GM12878 (cell line): ENCODE measurements around the gene GZMA. TPM values are rescaled to one million over a fixed set of nuclear protein-coding genes. Genes with fewer than 3 reads are reported as not detected.

Experiments
- ATAC-seq: fragments of 200-7000 bp; cut with Tn5 transposase; 3 replicates; pipeline ENCODE4 v1.9.1; 2020; ENCODE audit warnings: mild to moderate bottlenecking, moderate library complexity
- BruUV-seq: library from RNA; stranded (reverse); fragments of 400-500 nt; replicated peaks from 2 replicates; lab custom pipeline; 2021; lab: Mats Ljungman, UMichigan
- CTCF ChIA-PET: fragments of 300-600 bp; sonication (Branson Sonifier 250); formaldehyde crosslinking; extraction: SDS; loops from one replicate; lab custom pipeline; 2021; ENCODE audit warnings: inconsistent platforms; lab: Yijun Ruan, JAX
- POLR2A ChIA-PET: fragments of 350-600 bp; formaldehyde crosslinking; extraction: SDS; loops from one replicate; lab custom pipeline; 2021; ENCODE audit warnings: inconsistent platforms; lab: Charles Lee
- RAD21 ChIA-PET: fragments of 300-600 bp; sonication (Branson Sonifier 250); formaldehyde crosslinking; loops from one replicate; lab custom pipeline; 2023; ENCODE audit warnings: antibody characterized with exemption; ENCODE audit not compliant: unreplicated experiment; lab: Charles Lee
- SMC1A ChIA-PET: fragments of 300-600 bp; sonication (Branson Sonifier 250); formaldehyde crosslinking; loops from one replicate; lab custom pipeline; 2023; ENCODE audit not compliant: unreplicated experiment, uncharacterized antibody; lab: Charles Lee
- DNase-seq: peaks from one replicate; pipeline ENCODE4 v3.0.0-alpha.2; 2011; ENCODE audit warnings: low read depth, low spot score
- FAIRE-seq: peaks from 3 replicates; lab custom pipeline; 2011; peaks lifted over from hg19 to GRCh38; lab: Jason Lieb, UNC
- H2AFZ ChIP-seq: 2 replicates; pipeline ENCODE4 v1.6.0; 2011; ENCODE audit warnings: low read depth, low read length, control low read depth; ENCODE audit not compliant: control insufficient read depth
- H3K27ac ChIP-seq: 2 replicates; pipeline ENCODE4 v1.5.1; 2011; ENCODE audit warnings: control low read depth; ENCODE audit not compliant: control insufficient read depth, insufficient read depth
- H3K27me3 ChIP-seq, 2 experiments: replicated peaks in 1 of 2; 2 replicates each; pipeline versions ENCODE4 v1.6.0 to v1.6.1; 2011; ENCODE audit warnings: low read length in 1 of 2; ENCODE audit not compliant: control insufficient read depth in 2 of 2, insufficient read depth in 2 of 2
- H3K36me3 ChIP-seq, 2 experiments: 2 replicates each; pipeline ENCODE4 v1.5.1; 2011; ENCODE audit warnings: low read length in 1 of 2; ENCODE audit not compliant: control insufficient read depth in 2 of 2, insufficient read depth in 2 of 2
- H3K4me1 ChIP-seq: 2 replicates; pipeline ENCODE4 v1.6.1; 2011; ENCODE audit warnings: mild to moderate bottlenecking, low read length, moderate library complexity, mixed read lengths; ENCODE audit not compliant: control insufficient read depth, insufficient read depth
- H3K4me2 ChIP-seq: 2 replicates; pipeline ENCODE4 v1.6.0; 2011; ENCODE audit warnings: control low read depth; ENCODE audit not compliant: control insufficient read depth, insufficient read depth
- H3K4me3 ChIP-seq: fragments of 200-600 bp; sonication (generic); 2 replicates; pipeline ENCODE4 v1.5.1; 2016
- H3K79me2 ChIP-seq: 2 replicates; pipeline ENCODE4 v1.6.0; 2011; ENCODE audit warnings: low read length; ENCODE audit not compliant: control insufficient read depth, insufficient read depth
- H3K9ac ChIP-seq: 2 replicates; pipeline ENCODE4 v1.8.0; 2011; ENCODE audit warnings: low read length, control low read depth, mixed read lengths; ENCODE audit not compliant: control insufficient read depth, insufficient read depth
- H3K9me3 ChIP-seq: replicated peaks from 3 replicates; pipeline ENCODE4 v1.5.1; 2011; ENCODE audit warnings: mild to moderate bottlenecking, low read length; ENCODE audit not compliant: control insufficient read depth, insufficient read depth
- H4K20me1 ChIP-seq: 2 replicates; pipeline ENCODE4 v1.6.0; 2011; ENCODE audit not compliant: control insufficient read depth, insufficient read depth
- BCL11A ChIP-seq: IDR thresholded peaks from 2 replicates; pipeline ENCODE4 v1.6.1; 2011; ENCODE audit warnings: low read depth, low read length
- CHD4 ChIP-seq: fragments of 200-600 bp; sonication (generic); IDR thresholded peaks from 2 replicates; pipeline ENCODE4 v1.6.1; 2016; ENCODE audit warnings: mild to moderate bottlenecking
- CREB1 ChIP-seq: IDR thresholded peaks from 2 replicates; pipeline ENCODE4 v1.6.1; 2012; ENCODE audit warnings: low read depth, mild to moderate bottlenecking, inconsistent platforms
- EGR1 ChIP-seq, 2 experiments: IDR thresholded peaks; 1 replicate in 1 of 2; 2 replicates in 1 of 2; pipeline ENCODE4 v1.6.1; 2011 to 2012; ENCODE audit warnings: low read depth in 2 of 2, low read length in 2 of 2, borderline replicate concordance in 1 of 2, mild to moderate bottlenecking in 1 of 2, moderate library complexity in 1 of 2
- FOS ChIP-seq: IDR thresholded peaks from 3 replicates; pipeline ENCODE4 v1.6.1; 2011; ENCODE audit warnings: borderline replicate concordance; ENCODE audit not compliant: insufficient read length; ENCODE audit errors: extremely low read depth
- GATAD2B ChIP-seq: fragments of 450-650 bp; conservative IDR thresholded peaks from 2 replicates; pipeline ENCODE4 v1.6.1; 2017; ENCODE audit warnings: low read depth, mild to moderate bottlenecking, moderate library complexity
- KAT2A ChIP-seq: conservative IDR thresholded peaks from 2 replicates; pipeline ENCODE4 v1.6.1; 2011; ENCODE audit warnings: low read depth, low read length; ENCODE audit not compliant: control insufficient read depth
- KDM1A ChIP-seq: fragments of 200-600 bp; sonication (generic); IDR thresholded peaks from 2 replicates; pipeline ENCODE4 v1.6.1; 2016; ENCODE audit warnings: borderline replicate concordance
- LARP7 ChIP-seq: fragments of 450-650 bp; IDR thresholded peaks from 2 replicates; pipeline ENCODE4 v1.6.1; 2017; ENCODE audit warnings: mild to moderate bottlenecking
- NFYA ChIP-seq: IDR thresholded peaks from 2 replicates; pipeline ENCODE4 v1.6.1; 2011; ENCODE audit warnings: low read depth, mild to moderate bottlenecking, low read length, improper control_type of control experiment, borderline replicate concordance
- POLR2AphosphoS2 ChIP-seq: IDR thresholded peaks from 2 replicates; pipeline ENCODE4 v1.6.1; 2011; ENCODE audit warnings: low read depth, mild to moderate bottlenecking, low read length, improper control_type of control experiment, moderate library complexity
- RFX5 ChIP-seq: IDR thresholded peaks from 2 replicates; pipeline ENCODE4 v1.6.1; 2011; ENCODE audit warnings: low read depth, low read length, improper control_type of control experiment
- RUNX3 ChIP-seq: IDR thresholded peaks from 2 replicates; pipeline ENCODE4 v1.6.1; 2012; ENCODE audit warnings: low read length, inconsistent platforms
- SPI1 ChIP-seq: IDR thresholded peaks from 2 replicates; pipeline ENCODE4 v1.6.1; 2011; ENCODE audit warnings: low read depth, mild to moderate bottlenecking, low read length, moderate library complexity, borderline replicate concordance; ENCODE audit not compliant: insufficient read depth
- SREBF2 ChIP-seq: IDR thresholded peaks from 2 replicates; pipeline ENCODE4 v1.6.1; 2012; ENCODE audit warnings: mild to moderate bottlenecking, low read length
- ZNF217 ChIP-seq: fragments of 450-650 bp; IDR thresholded peaks from 2 replicates; pipeline ENCODE4 v1.6.1; 2017; ENCODE audit warnings: antibody characterized with exemption, mild to moderate bottlenecking
- ZNF24 ChIP-seq: fragments of 450-650 bp; IDR thresholded peaks from 2 replicates; pipeline ENCODE4 v1.6.1; 2017; ENCODE audit warnings: antibody characterized with exemption, mild to moderate bottlenecking
- WGBS: methylation state at CpG from one replicate; pipeline ENCODE4 v1.1.6; 2016; ENCODE audit warnings: low lambda C conversion rate; ENCODE audit not compliant: insufficient replicate concordance, insufficient coverage; ENCODE audit errors: missing lambda C conversion rate; 5-methylcytosine and 5-hydroxymethylcytosine counted together
- in situ Hi-C: fragments of 300-500 bp; cut with MboI; formaldehyde crosslinking; loops from 9 replicates; pipeline ENCODE4 v1.14.3; 2018; ENCODE audit warnings: mixed read lengths
- intact Hi-C: fragments of 100-400 bp; cut with micrococcal nuclease; formaldehyde crosslinking; loops from one replicate; pipeline ENCODE4 v1.14.2; 2022; ENCODE audit not compliant: unreplicated experiment
- polyA plus RNA-seq, 11 experiments: library from polyadenylated mRNA; depleted of rRNA in 4 of 11; unstranded in 6 of 11; stranded (reverse) in 5 of 11; fragments of >200 nt; fragmentation: Nextera tagmentation in 4 of 11; fragmentation: Illumina TruSeq in 1 of 11; extraction: Ambion mirVana in 4 of 11; extraction: Trizol in 1 of 11; gene quantifications; 1 replicate in 1 of 11; 2 replicates in 10 of 11; pipeline versions ENCODE4 v1.2.1 to v1.2.3, GENCODE V29; 2011 to 2016; ENCODE audit warnings: inconsistent platforms in 2 of 11, missing spikeins in 2 of 11, low read depth in 1 of 11
- total RNA-seq, 4 experiments: library from RNA; depleted of rRNA in 3 of 4; stranded (reverse); fragments of >200 nt in 3 of 4; fragmentation: Illumina TruSeq in 1 of 4; extraction: Trizol in 1 of 4; gene quantifications; 2 replicates each; pipeline versions ENCODE4 v1.2.1 to v1.2.3, GENCODE V29; 2013 to 2021
- TF ChIP-seq, protein P1 (sequence below): fragments of 450-650 bp; IDR thresholded peaks from 2 replicates; pipeline ENCODE4 v1.6.1; 2016; ENCODE audit warnings: mild to moderate bottlenecking

The GZMA gene
- total and polyA plus RNA-seq, 10 of the 15 experiments (the other 5 are each of a cell fraction or from before 2014, with no cell fraction given) = 0.18 TPM; not detected in 9

DNA sequence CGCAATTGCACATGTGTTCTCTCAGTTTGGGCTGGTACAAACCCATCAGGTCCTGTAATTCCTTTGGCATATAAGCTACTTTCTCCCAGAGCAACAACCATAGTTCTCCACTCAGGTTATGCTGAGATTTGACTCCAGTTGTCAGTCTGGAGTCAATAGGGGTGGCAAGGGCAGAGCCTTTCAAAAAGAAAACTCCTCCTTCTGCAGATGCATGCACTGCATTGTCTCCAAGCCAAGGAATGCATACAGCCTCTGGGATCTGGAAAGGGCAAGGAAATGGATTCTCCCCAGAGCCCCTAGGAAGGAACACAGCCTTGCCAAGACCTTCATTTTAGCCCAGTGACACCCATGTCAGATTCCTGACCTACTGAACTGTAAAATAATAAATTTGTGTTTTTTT is 31.0 kb upstream of the GZMA start:
- Histone ChIP-seq H3K4me3 (no peak overlapping the region), H4K20me1 (no peaks in the 10 kb centered on the region), H2AFZ (no peak overlapping the region), H3K9ac (no peak overlapping the region), H3K4me1 (no peaks in the 10 kb centered on the region), H3K27ac (no peak overlapping the region), H3K9me3 (no peaks in the 10 kb centered on the region), H3K36me3 (no peaks in the 10 kb centered on the region), H3K79me2 (no peaks in the 10 kb centered on the region), H3K4me2 (no peak overlapping the region), H3K27me3 (no peaks in the 10 kb centered on the region)
- ChIA-PET SMC1A (no interaction called here), CTCF (interaction anchor here (0.5 kb wide), 1 partner anchor 127 kb away, joined by 3 read pairs; no protein-coding TSS in a partner anchor), POLR2A (no interaction called here), RAD21 (no interaction called here)
- in situ Hi-C loops = no loop called here
- FAIRE-seq (no peak), ATAC-seq (no peak), DNase-seq (no peak)
- intact Hi-C loops = no loop called here
- WGBS = 0% methylated on average over 1 of the region's 1 CpG
- BruUV-seq = no TSS peak
- TF ChIP-seq KDM1A (no peak), LARP7 (no peak), SREBF2 (no peak), EGR1 (IDR thresholded peaks at IDR 0.05; ENCODE audit: borderline replicate concordance in 1 of 2, low read depth in 2 of 2, low read length in 2 of 2) (no peak), RFX5 (no peak), POLR2AphosphoS2 (no peak), CREB1 (no peak), ZNF217 (no peak), ZNF24 (no peak), KAT2A (no peak), GATAD2B (no peak), BCL11A (no peak), RUNX3 (no peak), CHD4 (no peak), SPI1 (no peak), FOS (no peak), NFYA (no peak)
- TF ChIP-seq, protein P1, sequence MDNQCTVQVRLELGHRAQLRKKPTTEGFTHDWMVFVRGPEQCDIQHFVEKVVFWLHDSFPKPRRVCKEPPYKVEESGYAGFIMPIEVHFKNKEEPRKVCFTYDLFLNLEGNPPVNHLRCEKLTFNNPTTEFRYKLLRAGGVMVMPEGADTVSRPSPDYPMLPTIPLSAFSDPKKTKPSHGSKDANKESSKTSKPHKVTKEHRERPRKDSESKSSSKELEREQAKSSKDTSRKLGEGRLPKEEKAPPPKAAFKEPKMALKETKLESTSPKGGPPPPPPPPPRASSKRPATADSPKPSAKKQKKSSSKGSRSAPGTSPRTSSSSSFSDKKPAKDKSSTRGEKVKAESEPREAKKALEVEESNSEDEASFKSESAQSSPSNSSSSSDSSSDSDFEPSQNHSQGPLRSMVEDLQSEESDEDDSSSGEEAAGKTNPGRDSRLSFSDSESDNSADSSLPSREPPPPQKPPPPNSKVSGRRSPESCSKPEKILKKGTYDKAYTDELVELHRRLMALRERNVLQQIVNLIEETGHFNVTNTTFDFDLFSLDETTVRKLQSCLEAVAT = no peak
